Activated CD8-positive, alpha-beta memory T cell treated with anti-CD3 and anti-CD28 coated beads for 36 hours (primary cell): ENCODE measurements around the gene PSMD10. TPM values are rescaled to one million over a fixed set of nuclear protein-coding genes. Genes with fewer than 3 reads are reported as not detected.

Experiments used
- CTCF ChIA-PET: fragments of 350-600 bp; sonication (Branson Sonifier 250); formaldehyde crosslinking; loops from one replicate; lab custom pipeline; 2021; ENCODE audit warnings: antibody characterized with exemption; lab: Charles Lee
- POLR2A ChIA-PET: fragments of 350-600 bp; sonication (Branson Sonifier 250); formaldehyde crosslinking; loops from one replicate; lab custom pipeline; 2021; ENCODE audit warnings: antibody characterized with exemption; lab: Charles Lee
- total RNA-seq, 2 experiments: library from RNA; stranded (reverse); gene quantifications; one replicate each; pipeline ENCODE4 v1.2.3, GENCODE V29; 2021

Gene PSMD10, protein sequence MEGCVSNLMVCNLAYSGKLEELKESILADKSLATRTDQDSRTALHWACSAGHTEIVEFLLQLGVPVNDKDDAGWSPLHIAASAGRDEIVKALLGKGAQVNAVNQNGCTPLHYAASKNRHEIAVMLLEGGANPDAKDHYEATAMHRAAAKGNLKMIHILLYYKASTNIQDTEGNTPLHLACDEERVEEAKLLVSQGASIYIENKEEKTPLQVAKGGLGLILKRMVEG
- 10 to 100 TPM; 43.2 to 45.6 TPM for total RNA-seq

DNA sequence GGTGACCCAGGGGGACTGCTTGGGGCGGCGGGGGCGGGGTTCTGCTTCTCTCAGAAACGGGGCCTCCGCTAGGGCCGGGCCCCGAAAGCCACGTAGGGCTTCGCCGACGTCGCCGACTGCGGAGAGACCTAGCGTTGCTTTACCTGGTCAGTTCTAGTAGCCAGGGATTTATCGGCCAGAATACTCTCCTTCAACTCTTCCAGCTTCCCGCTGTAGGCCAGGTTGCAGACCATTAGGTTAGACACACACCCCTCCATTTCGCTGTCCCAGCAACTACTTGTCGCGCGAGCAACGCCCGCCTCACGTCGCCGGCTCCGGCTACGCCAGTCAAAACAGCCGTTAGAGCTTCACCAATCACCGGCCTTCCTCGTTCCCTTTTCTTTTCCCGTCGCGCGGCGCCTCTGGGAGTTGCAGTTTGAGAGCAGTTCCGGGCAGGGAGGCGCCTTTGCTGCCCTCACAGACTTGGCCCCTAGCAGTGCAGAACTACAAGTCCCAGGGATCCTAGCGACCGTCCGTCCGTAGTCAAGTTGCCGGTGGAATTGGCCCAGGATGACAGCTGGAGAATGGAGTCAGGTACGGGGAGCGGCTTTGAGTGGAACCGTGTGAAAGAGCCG is at the start of gene PSMD10, which contains the start of gene ATG4A:
Gene PSMD10, minus strand, starts transcription at position 279 of the 614 bp plus-strand sequence. Its CDS starts 22 bp downstream, at position 257.
Gene ATG4A, plus strand, starts transcription at position 515 of the 614 bp plus-strand sequence. Its CDS starts 49 bp downstream, at position 564.
- ChIA-PET CTCF (interaction anchor here (0.8 to 1.2 kb wide), 2 partner anchors 12 to 71 kb away, joined by 3 read pairs; no protein-coding TSS in a partner anchor), POLR2A (interaction anchor here (0.8 to 0.9 kb wide), 2 partner anchors 462 to 463 kb away, joined by 4 to 5 read pairs; partner anchors contain the start of gene PRPS1)

DNA sequence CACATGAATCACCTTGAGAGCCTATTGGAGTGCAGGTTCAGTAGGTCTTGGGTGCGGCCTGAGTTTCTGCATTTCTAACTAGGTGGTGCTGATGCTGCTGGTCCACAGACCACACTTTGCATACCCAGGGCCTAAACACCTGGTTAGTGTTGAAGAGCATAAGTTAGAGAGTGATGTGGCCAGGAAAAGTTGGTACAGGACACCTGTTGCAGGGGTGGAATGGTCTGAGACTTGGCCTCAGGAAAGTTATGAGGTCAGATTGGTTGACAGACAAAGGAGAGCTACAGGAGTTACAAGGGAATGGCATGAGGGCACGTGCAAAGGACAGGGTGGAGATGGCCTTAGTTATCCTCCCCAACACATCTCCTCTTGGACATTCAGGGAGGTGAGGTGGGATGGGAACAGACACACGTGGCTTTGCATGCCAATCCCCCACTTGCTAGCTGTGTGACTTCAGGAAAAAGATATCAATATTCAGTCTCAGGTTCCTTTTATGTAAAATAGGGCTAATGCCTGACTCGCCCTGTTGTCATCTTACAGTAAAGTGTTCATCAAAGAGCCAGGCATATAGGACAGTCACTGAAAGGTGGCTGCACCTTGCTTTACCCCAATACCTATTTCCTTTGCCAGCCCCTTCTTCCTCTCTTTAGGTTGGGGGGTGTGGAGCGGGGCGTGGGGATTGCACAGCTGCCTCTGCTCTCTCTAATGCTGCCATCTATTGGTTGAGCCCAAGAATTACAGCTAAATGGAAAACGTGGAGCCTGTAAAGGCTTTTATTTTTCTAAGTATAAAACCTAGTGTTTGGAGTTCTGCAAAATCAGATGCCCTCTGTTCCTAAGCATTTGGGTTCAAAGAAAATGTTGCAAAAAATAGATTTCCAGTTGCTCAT is 47.7 kb upstream of the PSMD10 start:
- ChIA-PET CTCF (no interaction called here), POLR2A (no interaction called here)

DNA sequence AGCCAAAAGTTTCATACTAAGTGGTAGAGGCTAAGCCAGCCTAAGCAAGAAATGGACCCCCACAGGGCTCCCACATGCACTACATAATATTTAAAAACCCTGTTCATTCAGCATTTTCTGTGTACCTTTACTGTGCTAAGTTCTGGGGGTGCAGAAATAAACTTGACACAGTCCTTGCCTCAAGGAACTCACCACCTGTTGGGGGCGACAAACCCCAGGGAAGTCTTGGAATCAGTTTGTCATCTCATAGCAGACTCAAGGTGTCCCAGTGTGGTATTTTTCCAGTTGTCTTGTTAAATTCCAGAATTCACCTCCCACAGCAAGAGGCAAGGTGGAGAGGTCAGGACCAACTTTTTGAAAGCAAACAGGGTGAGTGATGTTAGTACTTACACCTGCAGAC is 43.4 kb upstream of the PSMD10 start:
- ChIA-PET CTCF (no interaction called here), POLR2A (no interaction called here)

DNA sequence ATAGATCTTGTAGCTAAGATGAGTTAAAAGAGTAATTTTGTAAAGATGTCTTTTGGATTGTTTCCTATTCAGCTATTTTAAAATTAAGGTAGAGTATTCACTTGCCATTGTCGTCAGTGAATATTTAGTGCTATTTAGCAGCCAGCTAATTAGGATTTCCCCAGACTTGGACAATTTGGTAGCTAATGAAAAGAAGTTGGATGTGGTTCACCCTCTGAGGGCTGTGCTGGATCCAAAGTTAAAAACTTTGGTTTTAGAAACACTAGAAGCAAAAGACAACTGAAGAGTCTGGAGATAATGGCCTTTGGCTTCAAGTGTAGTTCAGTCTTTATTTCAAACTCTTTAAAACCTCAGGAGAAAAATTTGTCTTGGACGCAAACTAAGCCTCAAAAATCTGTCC is 41.5 kb upstream of the PSMD10 start:
- ChIA-PET POLR2A (no interaction called here), CTCF (no interaction called here)

DNA sequence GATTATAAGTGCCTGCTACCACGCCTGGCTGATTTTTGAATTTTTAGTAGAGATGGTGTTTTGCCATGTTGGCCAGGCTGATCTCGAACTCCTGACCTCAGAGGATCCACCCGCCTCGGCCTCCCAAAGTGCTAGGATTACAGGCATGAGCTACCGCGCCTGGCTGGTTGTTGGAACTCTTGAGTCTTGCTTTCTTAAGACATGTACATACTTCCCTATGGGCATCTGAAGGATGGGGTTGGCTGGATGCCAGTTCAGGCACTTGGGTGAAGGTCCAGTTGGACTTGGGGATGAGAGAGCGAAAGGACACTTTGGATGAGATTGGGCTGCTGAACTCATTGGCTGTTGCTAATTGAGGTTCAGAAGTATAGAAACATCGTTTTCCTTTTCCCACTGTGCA is 40.7 kb upstream of the PSMD10 start:
- POLR2A ChIA-PET = no interaction called here
- CTCF ChIA-PET = no interaction called here

DNA sequence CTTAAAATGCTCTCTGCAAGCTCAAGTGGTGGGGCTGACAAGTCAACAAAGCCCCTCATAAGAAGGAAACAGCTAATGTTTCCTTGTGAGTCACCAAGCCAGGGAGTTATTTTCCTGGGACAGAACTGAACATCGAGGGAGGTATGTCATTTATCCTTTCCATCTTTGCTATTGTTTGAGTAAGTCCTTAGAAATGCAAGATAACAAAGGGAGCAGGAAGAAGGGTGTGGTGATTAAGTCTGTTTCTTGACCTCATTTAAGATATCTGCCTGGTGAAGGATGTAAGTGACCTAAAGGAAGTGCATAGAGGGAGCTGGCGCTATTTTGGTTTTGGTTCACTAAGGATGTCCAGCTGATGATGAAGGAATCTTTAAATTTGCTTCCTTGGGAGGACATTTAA is 40.1 kb upstream of the PSMD10 start:
- POLR2A ChIA-PET = no interaction called here
- CTCF ChIA-PET = no interaction called here

DNA sequence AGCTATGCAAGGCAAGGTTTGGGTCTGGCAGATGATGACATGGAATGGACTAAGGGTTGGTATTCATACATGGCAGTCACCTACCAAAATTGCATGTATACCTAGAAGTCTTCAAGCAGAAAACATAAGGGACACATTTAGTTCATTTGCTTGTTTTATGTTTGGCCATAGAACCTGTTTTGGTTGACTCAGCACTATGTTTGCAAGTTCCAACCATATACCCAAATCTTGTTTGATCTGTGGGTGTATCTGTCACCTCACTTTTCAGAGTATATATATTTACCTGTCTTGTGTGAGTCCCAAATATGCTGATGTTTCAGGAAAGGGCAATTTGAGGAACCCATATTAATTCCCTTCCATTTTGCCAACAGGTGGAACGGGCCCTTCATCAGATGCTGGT is 39.5 kb upstream of the PSMD10 start:
- CTCF ChIA-PET = no interaction called here
- POLR2A ChIA-PET = no interaction called here

DNA sequence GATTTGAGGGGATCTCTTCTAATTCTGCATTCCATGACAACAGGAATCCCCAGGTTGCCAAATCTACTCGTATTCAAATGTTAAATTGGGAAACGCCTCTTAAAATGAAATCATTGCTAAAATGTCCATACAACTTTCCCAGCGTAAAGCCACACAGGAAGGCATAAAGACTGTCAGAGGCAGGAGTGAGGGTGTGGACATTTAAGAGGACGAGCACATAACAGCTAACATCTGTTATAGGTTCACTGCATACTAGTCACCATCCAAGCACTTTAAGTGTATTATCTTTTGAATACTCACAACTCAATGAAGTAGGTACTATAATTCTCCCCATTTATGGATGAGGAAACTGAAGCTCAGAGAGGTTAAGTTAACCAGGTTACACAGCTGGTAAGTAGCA is 35.8 kb upstream of the PSMD10 start:
- ChIA-PET CTCF (no interaction called here), POLR2A (no interaction called here)

DNA sequence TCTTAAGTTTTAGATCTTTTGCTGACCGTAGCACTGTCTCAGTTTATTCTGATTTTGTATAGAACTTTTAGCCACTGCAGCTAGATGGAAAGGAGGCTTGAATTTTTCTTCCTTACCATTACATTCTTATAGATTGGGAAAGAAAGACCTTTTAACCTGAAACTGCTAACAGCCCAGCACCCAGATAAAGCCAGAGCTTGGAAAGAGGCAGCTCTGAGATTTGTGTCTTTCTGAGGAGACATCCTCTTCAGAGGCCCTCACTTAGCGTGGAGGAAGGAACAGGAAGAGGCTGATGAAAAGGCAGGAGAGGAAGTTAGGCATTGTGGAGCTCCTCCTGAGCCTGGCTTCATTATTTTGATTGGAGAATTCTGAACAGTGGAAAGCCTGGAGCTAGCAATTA is 35.3 kb upstream of the PSMD10 start:
- POLR2A ChIA-PET = no interaction called here
- CTCF ChIA-PET = no interaction called here

DNA sequence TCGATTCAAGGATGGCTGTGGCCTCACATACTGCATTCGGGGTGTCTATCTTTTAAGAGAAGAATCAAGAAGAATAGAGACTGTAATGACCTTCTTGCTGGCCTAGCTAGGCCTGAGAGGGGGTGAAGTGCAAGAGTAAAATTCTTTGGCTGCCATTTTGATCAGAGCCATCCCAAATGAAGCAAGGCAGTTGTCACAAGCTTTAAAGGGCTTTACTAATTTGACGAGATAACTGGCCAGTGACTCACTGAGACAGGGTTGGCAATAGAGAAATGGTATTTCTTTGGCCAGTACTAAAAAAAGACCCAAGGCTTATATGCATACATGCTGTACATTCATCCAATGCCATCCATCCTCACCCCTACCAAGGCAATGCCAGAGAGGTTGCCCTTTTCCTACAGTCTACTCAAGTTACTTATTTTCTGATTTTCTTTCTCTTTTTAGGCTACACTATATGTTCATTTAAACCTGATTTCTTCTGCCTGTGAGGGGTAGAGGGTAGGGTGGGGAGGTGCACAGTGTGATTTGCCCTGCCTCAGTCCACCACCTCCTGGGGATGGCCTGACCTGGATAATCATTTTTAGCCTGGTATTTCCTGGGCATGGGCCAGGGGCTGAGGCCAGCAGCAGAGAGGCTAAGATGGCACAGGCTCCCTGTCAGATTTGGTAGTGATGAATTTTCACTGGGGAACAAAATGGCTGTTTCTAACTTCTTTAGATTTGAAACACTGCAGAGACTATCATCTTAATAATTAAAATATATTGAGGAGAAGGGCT is 32.4 kb upstream of the PSMD10 start:
- CTCF ChIA-PET = no interaction called here
- POLR2A ChIA-PET = no interaction called here

DNA sequence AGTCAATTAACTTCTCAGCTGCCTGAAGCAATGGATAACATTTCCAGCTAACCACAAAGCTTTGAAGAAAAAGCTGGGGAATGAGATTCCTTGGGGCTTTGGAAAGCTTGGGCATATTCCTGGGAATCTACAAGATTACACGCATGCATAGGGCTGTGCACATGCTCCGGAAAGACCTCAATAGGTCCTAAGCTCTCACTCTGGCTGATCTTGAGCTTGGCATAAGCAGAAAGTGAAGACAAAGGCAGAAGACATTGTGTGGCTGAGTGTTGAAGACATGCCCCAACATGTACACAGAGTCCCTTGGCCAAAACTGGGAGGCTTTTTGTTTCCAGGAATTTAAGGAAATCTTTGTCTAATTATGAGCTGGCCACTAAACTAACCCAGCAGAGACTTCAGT is 31.4 kb upstream of the PSMD10 start:
- ChIA-PET CTCF (no interaction called here), POLR2A (no interaction called here)

DNA sequence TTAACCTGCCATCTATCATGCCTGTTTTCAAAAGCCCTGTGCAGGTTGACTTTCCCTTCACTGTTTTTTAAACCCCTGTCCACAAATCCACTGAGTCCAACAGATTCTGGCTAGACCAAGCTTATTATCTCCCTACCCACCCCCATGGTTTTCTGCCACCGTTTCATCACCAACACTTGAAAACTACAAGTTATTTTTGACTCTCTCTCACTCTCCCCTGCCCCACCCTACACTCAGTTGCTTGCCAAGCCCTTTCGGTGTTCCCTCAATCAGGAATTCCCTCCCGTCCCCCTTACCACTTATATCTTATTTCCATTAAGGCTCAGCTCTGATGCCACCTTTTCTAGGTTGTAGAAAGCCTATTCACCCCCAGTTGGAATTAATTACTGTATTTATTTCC is 29.9 kb upstream of the PSMD10 start:
- ChIA-PET CTCF (no interaction called here), POLR2A (no interaction called here)

DNA sequence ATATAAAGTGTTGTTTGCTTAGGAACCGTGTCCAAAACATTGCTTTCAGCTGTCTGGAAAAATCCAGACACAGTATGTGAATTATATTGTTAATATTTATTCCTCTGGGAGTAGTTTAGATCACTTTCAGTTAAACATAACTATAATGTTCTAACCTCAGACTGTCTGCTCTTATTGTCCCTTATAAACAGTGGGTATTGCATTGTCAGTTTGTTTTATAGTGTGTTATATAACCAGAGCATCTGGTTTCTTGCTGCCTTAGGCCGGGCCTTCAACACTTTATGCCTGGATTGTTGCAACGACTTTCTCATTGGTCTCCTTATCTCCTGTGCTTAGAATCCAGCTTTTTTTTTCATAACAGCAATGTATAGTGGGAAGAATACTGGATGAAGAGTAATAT is 26.6 kb upstream of the PSMD10 start:
- POLR2A ChIA-PET = no interaction called here
- CTCF ChIA-PET = no interaction called here

DNA sequence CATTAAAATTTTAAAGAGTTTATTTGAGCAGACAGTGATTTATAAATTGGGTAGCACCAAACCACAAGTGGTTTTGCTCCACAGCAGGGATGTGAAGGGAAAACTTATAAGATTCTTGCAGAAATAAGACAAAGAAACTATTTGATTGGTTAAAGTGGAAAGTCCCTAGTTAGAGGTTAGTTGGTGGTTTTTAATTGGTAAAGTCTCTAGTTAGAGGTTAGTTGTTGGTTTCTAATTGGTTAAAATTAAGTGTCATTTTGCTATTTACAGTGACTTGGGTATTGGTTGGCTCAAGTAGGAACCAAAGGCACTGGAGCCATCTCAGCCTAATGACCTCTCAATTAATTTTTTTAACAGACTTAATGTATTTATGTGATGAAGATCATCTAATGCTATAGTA is 23.2 kb upstream of the PSMD10 start:
- ChIA-PET POLR2A (no interaction called here), CTCF (no interaction called here)

DNA sequence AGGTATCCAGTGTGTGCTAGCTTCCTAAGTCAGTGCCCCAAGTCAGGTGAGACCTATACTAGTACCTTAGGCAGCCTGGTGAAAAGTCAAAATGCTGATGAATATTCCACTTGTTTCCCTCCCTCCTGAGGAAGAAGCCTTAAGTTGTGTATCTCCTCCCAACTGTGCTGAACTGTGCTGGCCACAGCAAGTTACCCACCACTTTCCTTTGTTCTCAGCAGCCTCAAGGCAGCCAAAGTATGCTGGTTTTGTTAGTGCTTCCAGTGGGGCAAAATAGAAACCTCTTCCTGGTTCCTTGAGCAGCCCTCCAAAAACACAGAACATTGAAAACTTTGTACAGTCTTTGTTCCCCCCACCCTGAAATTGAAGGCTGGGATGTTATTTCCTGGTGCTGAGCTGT is 14.1 kb upstream of the PSMD10 start:
- POLR2A ChIA-PET = no interaction called here
- CTCF ChIA-PET = no interaction called here

DNA sequence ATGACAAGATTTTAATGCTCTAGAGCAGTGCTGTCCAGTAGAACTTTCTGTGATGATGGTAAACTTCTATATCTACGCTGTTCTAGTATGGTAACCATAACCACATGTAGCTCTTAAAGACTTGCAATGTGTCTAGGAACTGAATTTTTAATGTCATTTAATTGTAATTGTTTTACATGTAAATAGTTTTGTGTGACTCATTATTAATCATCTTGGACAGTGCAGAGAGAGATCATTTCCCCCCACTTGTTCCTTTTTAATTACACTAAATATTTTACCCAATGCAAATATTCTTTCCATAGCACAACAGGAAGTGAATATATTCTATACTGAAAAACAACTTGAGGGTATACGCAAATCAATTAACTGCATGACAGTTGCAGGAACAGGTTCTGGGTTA is 6.0 kb upstream of the PSMD10 start:
- CTCF ChIA-PET = no interaction called here
- POLR2A ChIA-PET = no interaction called here

DNA sequence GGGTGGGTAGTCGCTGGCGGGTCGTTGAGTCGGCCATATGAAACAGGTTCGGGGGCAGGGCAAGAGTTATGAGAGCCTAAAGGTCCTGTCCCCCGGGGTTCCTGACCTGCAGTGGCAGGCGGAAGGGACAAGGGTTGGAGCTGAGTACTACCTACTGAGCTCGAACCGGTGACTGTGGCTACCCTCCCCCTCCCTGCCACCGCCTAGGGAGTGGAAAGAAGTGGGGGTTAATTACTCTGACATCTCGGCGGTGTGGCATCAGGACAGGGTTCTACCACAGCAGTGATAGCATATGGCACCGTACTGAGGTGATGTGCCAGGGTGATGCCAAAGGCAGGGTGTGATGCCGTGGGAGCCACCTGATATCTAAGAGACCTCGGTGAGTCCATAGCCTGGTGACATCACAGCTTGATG is 543 bp upstream of the PSMD10 start:
- CTCF ChIA-PET = interaction anchor here (1.2 kb wide), 1 partner anchor 71 kb away, joined by 3 read pairs; no protein-coding TSS in a partner anchor
- POLR2A ChIA-PET = interaction anchor here (0.9 kb wide), 1 partner anchor 463 kb away, joined by 4 read pairs; no protein-coding TSS in a partner anchor

DNA sequence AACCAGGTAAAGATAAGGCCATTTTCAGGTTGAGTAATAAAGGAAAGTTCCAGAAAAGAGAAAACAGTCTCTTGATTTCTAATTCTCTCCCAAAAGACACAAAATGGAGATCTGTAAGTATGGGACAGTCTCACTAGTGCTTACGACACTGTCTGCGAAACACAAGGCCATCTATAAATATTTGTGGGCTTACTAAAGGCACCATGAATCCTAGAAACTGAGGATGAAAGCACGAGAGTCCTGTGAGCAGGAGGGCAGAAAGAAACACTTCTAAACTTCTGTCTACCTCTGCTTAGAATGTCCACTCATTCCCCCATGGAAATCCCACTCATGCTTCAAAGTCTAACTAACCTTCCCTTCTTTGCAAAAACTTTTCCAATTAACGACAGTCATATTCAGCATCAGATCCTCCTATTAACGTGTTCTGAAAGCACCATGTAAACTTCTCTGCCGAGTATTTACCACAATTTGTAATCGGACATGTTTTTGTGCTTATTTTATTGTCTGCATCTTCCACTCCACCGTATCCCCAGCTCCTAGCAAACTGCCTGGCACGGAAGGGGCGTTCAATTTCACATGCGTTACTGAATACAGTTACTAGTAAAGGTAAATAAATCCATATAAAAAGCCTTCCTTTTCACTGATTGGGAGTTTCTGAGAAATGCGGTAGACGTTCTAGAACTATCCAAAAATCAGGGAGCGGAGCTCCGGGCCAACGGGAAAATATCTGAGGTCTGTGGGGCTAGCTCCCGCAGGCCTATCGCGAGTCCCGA is 665 bp downstream of the PSMD10 start:
- POLR2A ChIA-PET = interaction anchor here (0.8 kb wide), 1 partner anchor 462 kb away, joined by 5 read pairs; the partner anchor contains the start of gene PRPS1
- CTCF ChIA-PET = interaction anchor here (0.8 kb wide), 1 partner anchor 12 kb away, joined by 3 read pairs; no protein-coding TSS in a partner anchor

DNA sequence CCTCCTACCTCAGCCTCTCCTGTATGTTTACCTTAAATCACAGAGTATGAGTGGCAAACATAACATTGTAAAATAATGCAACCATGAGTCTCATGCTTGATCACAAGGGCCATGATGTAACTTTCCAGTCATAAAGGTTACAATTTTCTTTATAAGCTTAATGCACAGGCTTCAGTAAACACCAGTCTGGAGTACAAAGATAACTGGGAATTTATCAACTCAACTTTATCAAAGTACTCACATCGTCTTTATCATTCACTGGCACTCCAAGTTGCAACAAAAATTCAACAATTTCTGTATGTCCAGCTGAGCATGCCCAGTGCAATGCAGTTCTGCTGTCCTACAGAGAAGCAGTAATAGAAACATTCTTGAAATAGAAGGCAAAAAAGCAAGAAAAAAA is 2.8 kb downstream of the PSMD10 start:
- CTCF ChIA-PET = no interaction called here
- POLR2A ChIA-PET = no interaction called here
